Calu3 (cell line): ENCODE measurements around the gene EYS. TPM values are rescaled to one million over a fixed set of nuclear protein-coding genes. Genes with fewer than 3 reads are reported as not detected.
"Not testable (repeated sequence)": the region's sequence is repeated elsewhere in the genome, so short reads cannot be mapped to it uniquely, and the experiment has no call there.

Source experiments
- BruUV-seq: library from RNA; stranded (reverse); fragments of 400-500 nt; replicated peaks from 2 replicates; lab custom pipeline; 2021; lab: Mats Ljungman, UMichigan
- CTCF ChIA-PET: fragments of 300-600 bp; sonication (Branson Sonifier 250); formaldehyde crosslinking; loops from one replicate; lab custom pipeline; 2022; ENCODE audit warnings: antibody characterized with exemption; lab: Charles Lee
- DNase-seq: peaks from one replicate; pipeline ENCODE4 v3.0.0; 2022
- H3K27ac Mint-ChIP-seq: one replicate; pipeline ENCODE4 v1.8.0; 2022; ENCODE audit warnings: mixed read lengths; ENCODE audit not compliant: unreplicated experiment
- H3K27me3 Mint-ChIP-seq: one replicate; pipeline ENCODE4 v1.8.0; 2022; ENCODE audit warnings: mixed read lengths; ENCODE audit not compliant: unreplicated experiment
- H3K36me3 Mint-ChIP-seq: one replicate; pipeline ENCODE4 v1.8.0; 2022; ENCODE audit warnings: mild to moderate bottlenecking, moderate library complexity, mixed read lengths; ENCODE audit not compliant: insufficient read depth, unreplicated experiment
- H3K4me1 Mint-ChIP-seq: one replicate; pipeline ENCODE4 v1.8.0; 2022; ENCODE audit warnings: mild to moderate bottlenecking, low read depth, mixed read lengths; ENCODE audit not compliant: unreplicated experiment
- H3K4me3 Mint-ChIP-seq: one replicate; pipeline ENCODE4 v1.8.0; 2022; ENCODE audit warnings: mild to moderate bottlenecking, low read depth, moderate library complexity, mixed read lengths; ENCODE audit not compliant: unreplicated experiment
- H3K9me3 Mint-ChIP-seq: one replicate; pipeline ENCODE4 v1.8.0; 2022; ENCODE audit warnings: low read depth, mixed read lengths; ENCODE audit not compliant: unreplicated experiment
- CTCF ChIP-seq: fragments of 200-600 bp; IDR thresholded peaks from one replicate; pipeline ENCODE4 v1.8.0; 2022; ENCODE audit warnings: antibody characterized with exemption; ENCODE audit not compliant: unreplicated experiment
- intact Hi-C: fragments of 100-400 bp; cut with micrococcal nuclease; formaldehyde crosslinking; loops from one replicate; pipeline ENCODE4 v1.10.0; 2022; ENCODE audit not compliant: unreplicated experiment
- total RNA-seq: library from RNA; stranded (reverse); gene quantifications from 2 replicates; pipeline ENCODE4 v1.2.3, GENCODE V29; 2022

The EYS gene
- total RNA-seq, 1 experiment from 2014 or later = not detected

GRCh38 chr6:63963769-63964315 is 1743.2 kb downstream of the EYS start:
- no peak for DNase-seq
- CTCF ChIA-PET = interaction anchor here (0.7 kb wide), 1 partner anchor 17 kb away, joined by 3 read pairs; no protein-coding TSS in a partner anchor
- H3K4me1 Mint-ChIP-seq = no peaks in the 10 kb centered on the region
- H3K4me3 Mint-ChIP-seq = no peak overlapping the region
- TF ChIP-seq CTCF = no peak
- H3K36me3 Mint-ChIP-seq = no peaks in the 10 kb centered on the region
- H3K27me3 Mint-ChIP-seq = no peaks in the 10 kb centered on the region
- no peaks in the 10 kb centered on the region for H3K9me3 Mint-ChIP-seq
- no TSS peak for BruUV-seq
- intact Hi-C loops = no loop called here
- H3K27ac Mint-ChIP-seq = no peak overlapping the region

DNA sequence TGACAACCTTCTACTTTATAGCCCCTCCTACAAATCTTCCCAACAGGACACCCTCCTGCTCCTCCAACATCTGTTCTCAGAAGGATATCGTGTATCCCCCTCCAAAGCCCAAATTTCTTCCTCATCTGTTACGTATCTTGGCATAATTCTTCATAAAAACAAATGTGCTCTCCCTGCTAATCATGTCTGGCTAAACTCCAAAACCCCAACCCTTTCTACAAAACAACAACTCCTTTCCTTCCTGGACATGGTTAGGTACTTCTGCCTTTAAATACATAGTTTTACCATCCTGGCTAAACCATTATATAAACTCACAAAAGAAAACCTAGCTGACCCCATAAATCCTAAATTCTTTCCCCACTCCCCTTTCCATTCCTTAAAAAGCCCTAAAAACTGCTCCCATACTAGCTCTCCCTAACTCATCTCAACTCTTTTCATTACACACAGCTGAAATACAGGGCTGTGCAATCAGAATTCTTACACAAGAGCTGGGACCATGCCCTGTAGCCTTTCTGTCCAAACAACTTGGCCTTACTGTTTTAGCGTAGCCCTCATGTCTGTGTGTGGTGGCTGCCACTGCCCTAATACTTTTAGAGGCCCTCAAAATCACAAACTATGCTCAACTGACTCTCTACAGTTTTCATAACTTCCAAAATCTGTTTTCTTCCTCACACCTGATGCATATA is 1753.5 kb downstream of the EYS start:
- H3K9me3 Mint-ChIP-seq, CTCF ChIA-PET, H3K4me1 Mint-ChIP-seq, H3K27ac Mint-ChIP-seq, H3K27me3 Mint-ChIP-seq, intact Hi-C loops, H3K4me3 Mint-ChIP-seq, BruUV-seq, H3K36me3 Mint-ChIP-seq, DNase-seq: not testable (repeated sequence)

- CTCF ChIA-PET = no interaction called here
- intact Hi-C loops = no loop called here
- TF ChIP-seq CTCF = no peak
- Mint-ChIP-seq H3K36me3 (no peaks in the 10 kb centered on the region), H3K27ac (no peak overlapping the region), H3K9me3 (no peaks in the 10 kb centered on the region), H3K4me3 (no peak overlapping the region), H3K4me1 (no peaks in the 10 kb centered on the region), H3K27me3 (no peaks in the 10 kb centered on the region)
- no peak for DNase-seq
- no TSS peak for BruUV-seq
Measured at GRCh38 chr6:63947792-63948529, 1759.1 kb downstream of the EYS start.

- H3K36me3 Mint-ChIP-seq = no peaks in the 10 kb centered on the region
- H3K27ac Mint-ChIP-seq = no peak overlapping the region
- BruUV-seq = no TSS peak
- H3K4me1 Mint-ChIP-seq = no peaks in the 10 kb centered on the region
- TF ChIP-seq CTCF = no peak
- H3K9me3 Mint-ChIP-seq = no peaks in the 10 kb centered on the region
- intact Hi-C loops = no loop called here
- DNase-seq = no peak
- H3K27me3 Mint-ChIP-seq = no peaks in the 10 kb centered on the region
- CTCF ChIA-PET = no interaction called here
- H3K4me3 Mint-ChIP-seq = no peak overlapping the region
Measured at GRCh38 chr6:63945987-63946386, 1761.0 kb downstream of the EYS start.
